Inferior parietal cortex (tissue), 1 donor: ENCODE measurements around the gene SIGLEC14.
"Not testable (repeated sequence)": the region's sequence is repeated elsewhere in the genome, so short reads cannot be mapped to it uniquely, and the experiment has no call there.

Experiments
- DNase-seq: peaks from one replicate; pipeline ENCODE4 v3.0.0-alpha.2; 2016; ENCODE audit errors: extremely low spot score

The SIGLEC14 gene

GRCh38 chr19:51646730-51647129, at the start of gene SIGLEC14:
Gene SIGLEC14 (minus strand): TSS chr19:51646825. CDS start chr19:51646759, 66 bp downstream.
- DNase-seq: not testable (repeated sequence)

GRCh38 chr19:51695702-51696315, 49.2 kb upstream of the SIGLEC14 start:
- no peak for DNase-seq

GRCh38 chr19:51695088-51695487, 48.5 kb upstream of the SIGLEC14 start:
- DNase-seq: no peak

GRCh38 chr19:51694318-51695085, 47.9 kb upstream of the SIGLEC14 start:
- DNase-seq: no peak

GRCh38 chr19:51693819-51694218, 47.2 kb upstream of the SIGLEC14 start:
- no peak for DNase-seq

GRCh38 chr19:51693260-51693659, 46.6 kb upstream of the SIGLEC14 start, which contains the start of gene SPACA6:
Gene SPACA6 (plus strand): TSS chr19:51693330. CDS start chr19:51693527, 197 bp downstream.
- DNase-seq: no peak

GRCh38 chr19:51692468-51692867, 45.8 kb upstream of the SIGLEC14 start:
- no peak for DNase-seq

- no peak for DNase-seq
Observed at GRCh38 chr19:51691584-51692428, 45.2 kb upstream of the SIGLEC14 start.

- DNase-seq: no peak
Observed at GRCh38 chr19:51691074-51691583, 44.5 kb upstream of the SIGLEC14 start.

- DNase-seq: peak; percentile 58
Observed at GRCh38 chr19:51690454-51691073, 43.9 kb upstream of the SIGLEC14 start.

- peak; percentile 30 for DNase-seq
Observed at GRCh38 chr19:51689751-51690453, 43.3 kb upstream of the SIGLEC14 start.

GRCh38 chr19:51688671-51689571, 42.3 kb upstream of the SIGLEC14 start:
- DNase-seq: peak; percentile 86

GRCh38 chr19:51687791-51688670, 41.4 kb upstream of the SIGLEC14 start:
- DNase-seq: peak; percentile 29

- no peak for DNase-seq
Observed at GRCh38 chr19:51686171-51686570, 39.5 kb upstream of the SIGLEC14 start.

GRCh38 chr19:51681286-51681941, 34.8 kb upstream of the SIGLEC14 start:
- DNase-seq: no peak

- no peak for DNase-seq
Observed at GRCh38 chr19:51680474-51680873, 33.8 kb upstream of the SIGLEC14 start.

GRCh38 chr19:51676566-51677083, 30.0 kb upstream of the SIGLEC14 start:
- DNase-seq: no peak
